HepG2 (cell line): ENCODE measurements around the gene LRP5. TPM values are rescaled to one million over a fixed set of nuclear protein-coding genes. Genes with fewer than 3 reads are reported as not detected.
A peak's percentile ranks its signal among the peaks of the same experiment; 100 is the strongest.

Experiments
- AHR ChIP-seq: IDR thresholded peaks from 2 replicates; pipeline ENCODE4 v1.6.1; 2018; ENCODE audit warnings: missing genetic modification reagents, missing compliant biosample characterization
- ARHGAP35 ChIP-seq: sonication (generic); formaldehyde crosslinking; IDR thresholded peaks from 2 replicates; pipeline ENCODE4 v1.9.0; 2022; ENCODE audit warnings: mild to moderate bottlenecking, inconsistent platforms, moderate library complexity, missing genetic modification reagents, borderline replicate concordance
- ARNT ChIP-seq: fragments of 450-650 bp; IDR thresholded peaks from 2 replicates; pipeline ENCODE4 v1.6.1; 2017
- ATM ChIP-seq: fragments of 450-650 bp; IDR thresholded peaks from 2 replicates; pipeline ENCODE4 v1.7.1; 2017; ENCODE audit warnings: mild to moderate bottlenecking, borderline replicate concordance
- CTCF ChIP-seq: sonication (generic); formaldehyde crosslinking; IDR thresholded peaks from 2 replicates; pipeline ENCODE4 v1.5.0; 2020; ENCODE audit warnings: mild to moderate bottlenecking, missing genetic modification reagents, moderate library complexity
- DBP ChIP-seq: sonication (generic); formaldehyde crosslinking; IDR thresholded peaks from 2 replicates; pipeline ENCODE4 v1.4.0; 2020; ENCODE audit warnings: missing genetic modification reagents; ENCODE audit errors: not compliant biosample characterization
- MBD4 ChIP-seq: IDR thresholded peaks from 2 replicates; pipeline ENCODE4 v1.6.1; 2012; ENCODE audit warnings: low read length, inconsistent platforms, borderline replicate concordance
- NR2C2 ChIP-seq: sonication (generic); formaldehyde crosslinking; IDR thresholded peaks from 2 replicates; pipeline ENCODE4 v1.4.0; 2020; ENCODE audit warnings: missing genetic modification reagents, mild to moderate bottlenecking, moderate library complexity, borderline replicate concordance
- RFX3 ChIP-seq: IDR thresholded peaks from 2 replicates; pipeline ENCODE4 v1.6.1; 2016; ENCODE audit warnings: missing biosample characterization, missing genetic modification reagents
- SALL2 ChIP-seq: sonication (generic); formaldehyde crosslinking; IDR thresholded peaks from 2 replicates; pipeline ENCODE4 v1.8.1; 2023; ENCODE audit warnings: mild to moderate bottlenecking, missing genetic modification reagents, inconsistent platforms
- SP1 ChIP-seq, 2 experiments: fragments of 450-650 bp in 1 of 2; sonication (generic) in 1 of 2; formaldehyde crosslinking in 1 of 2; IDR thresholded peaks; 2 replicates each; pipeline versions ENCODE4 v1.4.0 to v1.6.1; 2016 to 2020; ENCODE audit warnings: missing genetic modification reagents in 1 of 2
- TBX2 ChIP-seq: sonication (generic); formaldehyde crosslinking; IDR thresholded peaks from 2 replicates; pipeline ENCODE4 v1.5.0; 2020; ENCODE audit warnings: missing genetic modification reagents, mild to moderate bottlenecking, borderline replicate concordance
- ZFP1 ChIP-seq: IDR thresholded peaks from 2 replicates; pipeline ENCODE4 v1.6.1; 2016
- ZNF362 ChIP-seq: sonication (generic); formaldehyde crosslinking; IDR thresholded peaks from 2 replicates; pipeline ENCODE4 v1.4.0; 2020; ENCODE audit warnings: missing genetic modification reagents, mild to moderate bottlenecking, borderline replicate concordance
- ZNF713 ChIP-seq: sonication (generic); formaldehyde crosslinking; IDR thresholded peaks from 2 replicates; pipeline ENCODE4 v1.4.0; 2020; ENCODE audit warnings: mild to moderate bottlenecking, missing genetic modification reagents
- polyA plus RNA-seq, 8 experiments: library from polyadenylated mRNA; depleted of rRNA in 3 of 8; stranded (reverse) in 7 of 8; unstranded in 1 of 8; fragments of >200 nt; fragmentation: Illumina TruSeq in 4 of 8; extraction: Trizol in 4 of 8; gene quantifications; 2 replicates each; pipeline versions ENCODE4 v1.2.1 to v1.2.3, GENCODE V29; 2011 to 2016; ENCODE audit warnings: low read depth in 4 of 8, missing spikeins in 1 of 8, mixed read lengths in 1 of 8; ENCODE audit not compliant: insufficient read depth in 1 of 8
- total RNA-seq, 5 experiments: library from RNA; depleted of rRNA; stranded (reverse); fragments of >200 nt; fragmentation: Illumina TruSeq; extraction: Trizol; gene quantifications; 2 replicates each; pipeline ENCODE4 v1.2.3, GENCODE V29; 2016; ENCODE audit warnings: low read depth in 1 of 5
- TF ChIP-seq, protein P1 (sequence below): sonication (generic); formaldehyde crosslinking; IDR thresholded peaks from 2 replicates; pipeline ENCODE4 v1.4.0; 2020; ENCODE audit warnings: missing genetic modification reagents
- TF ChIP-seq, protein P2 (sequence below): sonication (generic); formaldehyde crosslinking; conservative IDR thresholded peaks from 2 replicates; pipeline ENCODE4 v1.4.0; 2020; ENCODE audit warnings: missing genetic modification reagents
- TF ChIP-seq, protein P3 (sequence below): sonication (generic); formaldehyde crosslinking; IDR thresholded peaks from 2 replicates; pipeline ENCODE4 v1.8.1; 2022; ENCODE audit warnings: low read depth, mild to moderate bottlenecking, missing genetic modification reagents
- TF ChIP-seq, protein P4 (sequence below): IDR thresholded peaks from 2 replicates; pipeline ENCODE4 v1.6.1; 2016

Gene LRP5
- total and polyA plus RNA-seq, 2 of the 13 experiments (the other 11 are each of a cell fraction or from before 2014, with no cell fraction given) = 40.4 to 64.0 TPM

DNA sequence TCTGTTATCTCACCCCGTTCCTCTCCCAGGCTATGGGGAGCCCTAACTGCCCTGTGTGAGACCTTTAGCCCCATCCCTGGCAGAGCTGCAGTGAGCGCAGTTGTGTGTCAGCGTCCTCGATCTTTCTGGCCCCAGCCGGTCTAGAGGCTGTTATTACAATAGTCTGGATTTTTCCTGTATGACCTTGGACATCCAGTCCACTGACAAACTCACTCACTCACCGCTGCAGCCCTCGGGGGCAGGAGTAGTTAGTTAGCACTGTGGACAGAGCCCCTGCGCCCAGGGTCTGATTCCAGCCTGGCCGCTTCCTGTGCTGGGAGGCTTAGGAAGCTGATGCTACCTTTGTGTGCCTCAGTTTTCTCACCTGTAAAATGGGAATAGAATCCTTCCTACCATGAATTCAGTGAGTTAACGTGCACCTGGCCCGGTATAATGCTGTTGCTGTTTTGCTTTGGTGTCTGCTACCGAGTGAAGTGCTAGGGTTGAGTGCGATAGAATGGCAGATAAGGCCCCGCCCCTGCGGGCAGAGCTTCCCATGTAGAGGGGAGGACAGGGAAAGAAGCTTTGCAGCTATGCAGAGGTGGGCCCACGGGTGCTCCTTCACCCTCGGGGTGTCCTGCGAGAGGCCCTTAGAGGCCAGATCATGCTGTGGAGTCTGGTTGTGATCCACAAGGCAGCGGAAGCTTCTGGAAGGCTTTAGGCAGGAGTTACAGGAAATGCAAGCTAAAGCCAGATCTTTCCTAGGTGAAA is 3.0 kb downstream of the LRP5 start (continued):
- TF ChIP-seq, protein P1, sequence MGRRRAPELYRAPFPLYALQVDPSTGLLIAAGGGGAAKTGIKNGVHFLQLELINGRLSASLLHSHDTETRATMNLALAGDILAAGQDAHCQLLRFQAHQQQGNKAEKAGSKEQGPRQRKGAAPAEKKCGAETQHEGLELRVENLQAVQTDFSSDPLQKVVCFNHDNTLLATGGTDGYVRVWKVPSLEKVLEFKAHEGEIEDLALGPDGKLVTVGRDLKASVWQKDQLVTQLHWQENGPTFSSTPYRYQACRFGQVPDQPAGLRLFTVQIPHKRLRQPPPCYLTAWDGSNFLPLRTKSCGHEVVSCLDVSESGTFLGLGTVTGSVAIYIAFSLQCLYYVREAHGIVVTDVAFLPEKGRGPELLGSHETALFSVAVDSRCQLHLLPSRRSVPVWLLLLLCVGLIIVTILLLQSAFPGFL (CRISPR knock-in tag) = no peak
- TF ChIP-seq TBX2 (peak; percentile 75), RFX3 (CRISPR knock-in tag) (no peak), ZNF362 (CRISPR knock-in tag) (0 out of 2 replicates have a peak, but pooled peaks have one; percentile 39), ZFP1 (CRISPR knock-in tag) (no peak), DBP (CRISPR knock-in tag) (no peak), AHR (CRISPR knock-in tag) (no peak), CTCF (peak; percentile 27; the same call in 1 of the 2 replicates), ARHGAP35 (CRISPR knock-in tag) (0 out of 2 replicates have a peak, but pooled peaks have one; percentile 67), SP1 (IDR thresholded peaks at IDR 0.05) (no peak), SP1 (CRISPR knock-in tag; IDR thresholded peaks at IDR 0.05) (no peak; the same call in 1 of the 2 replicates), ARNT (no peak), ATM (no peak), ZNF713 (CRISPR knock-in tag) (0 out of 2 replicates have a peak, but pooled peaks have one; percentile 42), SALL2 (CRISPR knock-in tag) (no peak), MBD4 (no peak), NR2C2 (no peak)
- TF ChIP-seq, protein P2, sequence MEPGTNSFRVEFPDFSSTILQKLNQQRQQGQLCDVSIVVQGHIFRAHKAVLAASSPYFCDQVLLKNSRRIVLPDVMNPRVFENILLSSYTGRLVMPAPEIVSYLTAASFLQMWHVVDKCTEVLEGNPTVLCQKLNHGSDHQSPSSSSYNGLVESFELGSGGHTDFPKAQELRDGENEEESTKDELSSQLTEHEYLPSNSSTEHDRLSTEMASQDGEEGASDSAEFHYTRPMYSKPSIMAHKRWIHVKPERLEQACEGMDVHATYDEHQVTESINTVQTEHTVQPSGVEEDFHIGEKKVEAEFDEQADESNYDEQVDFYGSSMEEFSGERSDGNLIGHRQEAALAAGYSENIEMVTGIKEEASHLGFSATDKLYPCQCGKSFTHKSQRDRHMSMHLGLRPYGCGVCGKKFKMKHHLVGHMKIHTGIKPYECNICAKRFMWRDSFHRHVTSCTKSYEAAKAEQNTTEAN (CRISPR knock-in tag) = peak; percentile 92
- TF ChIP-seq, protein P3, sequence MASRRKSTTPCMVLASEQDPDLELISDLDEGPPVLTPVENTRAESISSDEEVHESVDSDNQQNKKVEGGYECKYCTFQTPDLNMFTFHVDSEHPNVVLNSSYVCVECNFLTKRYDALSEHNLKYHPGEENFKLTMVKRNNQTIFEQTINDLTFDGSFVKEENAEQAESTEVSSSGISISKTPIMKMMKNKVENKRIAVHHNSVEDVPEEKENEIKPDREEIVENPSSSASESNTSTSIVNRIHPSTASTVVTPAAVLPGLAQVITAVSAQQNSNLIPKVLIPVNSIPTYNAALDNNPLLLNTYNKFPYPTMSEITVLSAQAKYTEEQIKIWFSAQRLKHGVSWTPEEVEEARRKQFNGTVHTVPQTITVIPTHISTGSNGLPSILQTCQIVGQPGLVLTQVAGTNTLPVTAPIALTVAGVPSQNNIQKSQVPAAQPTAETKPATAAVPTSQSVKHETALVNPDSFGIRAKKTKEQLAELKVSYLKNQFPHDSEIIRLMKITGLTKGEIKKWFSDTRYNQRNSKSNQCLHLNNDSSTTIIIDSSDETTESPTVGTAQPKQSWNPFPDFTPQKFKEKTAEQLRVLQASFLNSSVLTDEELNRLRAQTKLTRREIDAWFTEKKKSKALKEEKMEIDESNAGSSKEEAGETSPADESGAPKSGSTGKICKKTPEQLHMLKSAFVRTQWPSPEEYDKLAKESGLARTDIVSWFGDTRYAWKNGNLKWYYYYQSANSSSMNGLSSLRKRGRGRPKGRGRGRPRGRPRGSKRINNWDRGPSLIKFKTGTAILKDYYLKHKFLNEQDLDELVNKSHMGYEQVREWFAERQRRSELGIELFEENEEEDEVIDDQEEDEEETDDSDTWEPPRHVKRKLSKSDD (CRISPR knock-in tag) = 0 out of 2 replicates have a peak, but pooled peaks have one; percentile 2
- TF ChIP-seq, protein P4, sequence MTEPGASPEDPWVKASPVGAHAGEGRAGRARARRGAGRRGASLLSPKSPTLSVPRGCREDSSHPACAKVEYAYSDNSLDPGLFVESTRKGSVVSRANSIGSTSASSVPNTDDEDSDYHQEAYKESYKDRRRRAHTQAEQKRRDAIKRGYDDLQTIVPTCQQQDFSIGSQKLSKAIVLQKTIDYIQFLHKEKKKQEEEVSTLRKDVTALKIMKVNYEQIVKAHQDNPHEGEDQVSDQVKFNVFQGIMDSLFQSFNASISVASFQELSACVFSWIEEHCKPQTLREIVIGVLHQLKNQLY (CRISPR knock-in tag) = no peak
